ENCODE data around the gene PHACTR2.
"Not testable (repeated sequence)": the region's sequence is repeated elsewhere in the genome, so short reads cannot be mapped to it uniquely, and the experiment has no call there.

PHACTR2 gene

GRCh38 chr6:143859891-143860660 lies 182.3 kb downstream of the PHACTR2 start:
- DNase-seq (ENCODE audit: low read depth): no peak

- no peak for DNase-seq (ENCODE audit: low read depth)
Measured at GRCh38 chr6:143863771-143864170, 186.0 kb downstream of the PHACTR2 start.

- no peak for DNase-seq (ENCODE audit: low read depth)
Measured at GRCh38 chr6:143864234-143864633, 186.5 kb downstream of the PHACTR2 start, which contains the start of gene ZC2HC1B. ZC2HC1B (plus strand) TSS chr6:143864474; CDS start chr6:143864540, 66 bp downstream.

- DNase-seq (ENCODE audit: low read depth): no peak
Measured at GRCh38 chr6:143867236-143867635, 189.5 kb downstream of the PHACTR2 start.

DNA sequence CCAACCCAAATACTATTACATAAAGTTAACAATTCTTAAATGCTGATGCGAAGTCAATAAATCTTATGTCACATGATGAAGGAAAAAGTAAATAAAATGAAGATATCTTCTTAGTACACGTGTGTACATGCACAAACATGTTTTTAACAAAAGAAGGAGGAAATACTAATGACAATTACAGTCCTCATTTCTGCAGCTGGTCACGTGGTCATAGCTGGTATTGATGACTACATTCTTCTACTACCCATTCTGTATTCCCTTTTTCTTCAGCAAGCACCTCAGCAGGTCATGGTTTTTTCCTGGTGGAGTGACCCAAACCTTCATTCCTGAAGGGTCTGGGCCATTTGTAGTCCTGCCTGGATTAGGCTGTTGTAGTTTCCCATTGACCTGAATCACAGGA lies 191.0 kb downstream of the PHACTR2 start:
- not testable (repeated sequence) for DNase-seq (ENCODE audit: low read depth)

- not testable (repeated sequence) for DNase-seq (ENCODE audit: low read depth)
Measured at GRCh38 chr6:143871202-143871730, 193.5 kb downstream of the PHACTR2 start.

DNA sequence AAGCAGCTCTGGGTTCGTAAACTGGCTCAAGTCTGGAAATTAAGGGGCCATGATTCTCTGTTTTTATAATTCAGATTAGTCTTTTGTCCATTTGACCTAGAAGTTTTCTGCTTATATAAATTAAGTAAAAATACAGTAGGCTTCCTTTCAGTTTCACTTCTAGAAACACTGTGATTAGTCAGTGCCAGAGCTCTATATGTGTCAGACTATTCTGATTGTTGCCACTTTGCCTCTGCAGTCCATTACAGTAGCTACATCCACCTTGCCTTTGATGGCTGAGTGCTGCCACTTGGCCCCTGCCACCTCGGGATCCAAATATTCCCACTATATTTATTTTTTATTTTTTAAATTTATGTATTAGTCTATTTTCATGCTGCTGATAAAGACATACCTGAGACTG lies 194.4 kb downstream of the PHACTR2 start:
- DNase-seq (ENCODE audit: low read depth): no peak

DNA sequence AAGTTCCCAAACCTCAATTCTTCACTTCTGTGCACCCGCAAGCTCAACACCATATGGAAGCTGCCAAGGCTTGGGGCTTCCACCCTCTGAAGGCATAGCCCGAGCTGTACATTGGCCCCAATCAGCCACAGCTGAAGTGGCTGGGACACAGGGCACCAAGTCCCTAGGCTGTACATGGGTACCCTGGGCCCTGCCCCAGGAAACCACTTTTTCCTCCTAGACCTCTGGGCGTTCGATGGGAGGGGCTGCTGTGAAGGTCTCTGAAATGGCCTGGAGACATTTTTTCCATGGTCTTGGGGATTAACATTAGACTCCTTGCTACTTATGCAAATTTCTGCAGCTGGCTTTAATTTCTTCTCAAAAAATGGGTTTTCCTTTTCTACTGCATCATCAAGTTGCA lies 195.8 kb downstream of the PHACTR2 start:
- DNase-seq (ENCODE audit: low read depth): not testable (repeated sequence)

DNA sequence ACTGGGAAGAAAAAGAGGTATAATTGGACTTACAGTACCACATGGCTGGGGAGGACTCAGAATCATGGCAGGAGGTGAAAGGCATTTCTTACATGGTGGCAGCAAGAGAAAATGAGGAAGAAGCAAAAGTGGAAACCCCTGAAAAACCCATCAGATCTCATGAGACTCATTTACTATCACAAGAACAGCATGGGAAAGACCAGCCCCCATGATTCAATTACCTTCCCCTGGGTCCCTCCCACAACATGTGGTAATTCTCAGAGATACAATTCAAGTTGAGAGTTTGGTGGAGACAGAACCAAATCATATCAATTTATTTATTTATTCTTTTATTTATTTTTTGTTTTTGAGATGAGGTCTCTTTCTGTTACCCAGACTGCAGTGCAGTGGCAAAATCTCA lies 196.7 kb downstream of the PHACTR2 start:
- DNase-seq (ENCODE audit: low read depth): not testable (repeated sequence)

GRCh38 chr6:143877584-143878271 lies 200.0 kb downstream of the PHACTR2 start:
- no peak for DNase-seq (ENCODE audit: low read depth)

- DNase-seq (ENCODE audit: low read depth): no peak
Measured at GRCh38 chr6:143878272-143878760, 200.6 kb downstream of the PHACTR2 start.

- DNase-seq (ENCODE audit: low read depth): no peak
Measured at GRCh38 chr6:143880412-143880811, 202.6 kb downstream of the PHACTR2 start.

Measured in stimulated activated CD8-positive, alpha-beta memory T cell treated with anti-CD3 and anti-CD28 coated beads, Interleukin-15, amount 100 ng/mL, for 24 hours (primary cell).